Effector memory CD8-positive, alpha-beta T cell (primary cell): ENCODE results near the gene CDYL.
A peak's percentile ranks its signal among the peaks of the same experiment; 100 is the strongest.

Experiments used
- ATAC-seq: fragments of 150-1000 bp; cut with Tn5 transposase; replicated peaks from 2 replicates; pipeline ENCODE4 v1.10.0; 2021; ENCODE audit warnings: mild to moderate bottlenecking, moderate library complexity
- DNase-seq, 3 experiments: peaks; one replicate each; pipeline ENCODE4 v3.0.0; 2021
- H3K27ac Mint-ChIP-seq, 2 donors: one replicate each; pipeline ENCODE4 v1.8.0; 2022; ENCODE audit warnings: mild to moderate bottlenecking in 2 of 2, mixed read lengths in 2 of 2, moderate library complexity in 2 of 2
- H3K27me3 Mint-ChIP-seq, 2 donors: one replicate each; pipeline ENCODE4 v1.8.0; 2022; ENCODE audit warnings: mixed read lengths in 2 of 2
- H3K36me3 Mint-ChIP-seq: one replicate; pipeline ENCODE4 v1.8.0; 2022; ENCODE audit warnings: mild to moderate bottlenecking, moderate library complexity, mixed read lengths; ENCODE audit not compliant: insufficient read depth
- H3K4me1 Mint-ChIP-seq, 2 donors: one replicate each; pipeline ENCODE4 v1.8.0; 2022; ENCODE audit warnings: low read depth in 2 of 2, mixed read lengths in 2 of 2
- H3K4me3 Mint-ChIP-seq, 2 donors: one replicate each; pipeline ENCODE4 v1.8.0; 2022; ENCODE audit warnings: mild to moderate bottlenecking in 2 of 2, mixed read lengths in 2 of 2, moderate library complexity in 2 of 2
- H3K9me3 Mint-ChIP-seq, 2 donors: one replicate each; pipeline ENCODE4 v1.8.0; 2022; ENCODE audit warnings: mixed read lengths in 2 of 2

CDYL gene

GRCh38 chr6:4924661-4925271, 148.6 kb downstream of the CDYL start:
- Mint-ChIP-seq H3K9me3 (no peaks in the 10 kb centered on the region), H3K27me3 (no peaks in the 10 kb centered on the region), H3K4me3 (no peak overlapping the region), H3K36me3 (no peaks in the 10 kb centered on the region), H3K27ac (no peak overlapping the region), H3K4me1 (peaks cover 28 to 40% of the 10 kb centered on the region in 2 donors)
- DNase-seq (no peak), ATAC-seq (no peak)

GRCh38 chr6:4925580-4925979, 149.4 kb downstream of the CDYL start:
- Mint-ChIP-seq H3K27me3 (no peaks in the 10 kb centered on the region), H3K4me3 (no peak overlapping the region), H3K27ac (no peak overlapping the region), H3K9me3 (no peaks in the 10 kb centered on the region), H3K4me1 (peaks cover 24 to 46% of the 10 kb centered on the region in 2 donors), H3K36me3 (no peaks in the 10 kb centered on the region)
- DNase-seq (no peak), ATAC-seq (no peak)

- H3K9me3 Mint-ChIP-seq, result no peaks in the 10 kb centered on the region
- no peaks in the 10 kb centered on the region for H3K36me3 Mint-ChIP-seq
- H3K27ac Mint-ChIP-seq, result no peak overlapping the region
- peaks cover 28 to 63% of the 10 kb centered on the region in 2 donors for H3K4me1 Mint-ChIP-seq
- DNase-seq (no peak), ATAC-seq (no peak)
- no peak overlapping the region for H3K4me3 Mint-ChIP-seq
- no peaks in the 10 kb centered on the region for H3K27me3 Mint-ChIP-seq
Observed at GRCh38 chr6:4928426-4928825, 152.2 kb downstream of the CDYL start.

- Mint-ChIP-seq H3K9me3 (no peaks in the 10 kb centered on the region), H3K27ac (no peak overlapping the region), H3K36me3 (no peaks in the 10 kb centered on the region), H3K4me1 (peaks cover 29 to 67% of the 10 kb centered on the region in 2 donors), H3K4me3 (no peak overlapping the region), H3K27me3 (no peaks in the 10 kb centered on the region)
- no peak for DNase-seq
- no peak for ATAC-seq
Observed at GRCh38 chr6:4929097-4929718, 153.0 kb downstream of the CDYL start.

- no peaks in the 10 kb centered on the region for H3K9me3 Mint-ChIP-seq
- H3K27ac Mint-ChIP-seq, result no peak overlapping the region
- H3K27me3 Mint-ChIP-seq, result no peaks in the 10 kb centered on the region
- H3K36me3 Mint-ChIP-seq, result no peaks in the 10 kb centered on the region
- ATAC-seq (no peak), DNase-seq (no peak)
- H3K4me1 Mint-ChIP-seq, result peaks cover 29 to 64% of the 10 kb centered on the region in 2 donors
- no peak overlapping the region for H3K4me3 Mint-ChIP-seq
Observed at GRCh38 chr6:4930025-4930691, 154.0 kb downstream of the CDYL start.

- H3K36me3 Mint-ChIP-seq, result no peaks in the 10 kb centered on the region
- no peak for ATAC-seq
- H3K4me3 Mint-ChIP-seq, result no peak overlapping the region
Observed at GRCh38 chr6:4931530-4932227, 155.5 kb downstream of the CDYL start.

GRCh38 chr6:4932228-4932903, 156.2 kb downstream of the CDYL start:
- ATAC-seq (no peak), DNase-seq (no peak)
- Mint-ChIP-seq H3K4me3 (no peak overlapping the region), H3K9me3 (no peaks in the 10 kb centered on the region), H3K36me3 (peaks cover 3% of the 10 kb centered on the region), H3K4me1 (peaks cover 33 to 72% of the 10 kb centered on the region in 2 donors), H3K27ac (peak overlapping the region in 1 of 2 donors; percentile 22), H3K27me3 (no peaks in the 10 kb centered on the region)

More at GRCh38 chr6:4931530-4932227, 155.5 kb downstream of the CDYL start:
- Mint-ChIP-seq H3K27ac (no peak overlapping the region), H3K4me1 (peaks cover 33 to 75% of the 10 kb centered on the region in 2 donors), H3K27me3 (no peaks in the 10 kb centered on the region), H3K9me3 (no peaks in the 10 kb centered on the region)
- DNase-seq, result no peak

GRCh38 chr6:4935486-4935885, 159.3 kb downstream of the CDYL start:
- DNase-seq (no peak), ATAC-seq (peak; percentile 48)
- Mint-ChIP-seq H3K36me3 (peaks cover 11% of the 10 kb centered on the region), H3K27me3 (no peaks in the 10 kb centered on the region), H3K9me3 (no peaks in the 10 kb centered on the region), H3K27ac (peak overlapping the region in 1 of 2 donors; percentile 84), H3K4me3 (peak overlapping the region; percentile 5 to 18), H3K4me1 (peaks cover 30 to 48% of the 10 kb centered on the region in 2 donors)

- Mint-ChIP-seq H3K27ac (peak overlapping the region in 1 of 2 donors; percentile 84), H3K36me3 (peaks cover 14% of the 10 kb centered on the region), H3K9me3 (no peaks in the 10 kb centered on the region), H3K27me3 (no peaks in the 10 kb centered on the region), H3K4me3 (peak overlapping the region in 1 of 2 donors; percentile 5), H3K4me1 (peaks cover 29 to 43% of the 10 kb centered on the region in 2 donors)
- ATAC-seq, result no peak
- DNase-seq, result no peak
Observed at GRCh38 chr6:4935975-4936680, 159.9 kb downstream of the CDYL start.

GRCh38 chr6:4936681-4937041, 160.5 kb downstream of the CDYL start:
- no peak for ATAC-seq
- Mint-ChIP-seq H3K27ac (no peak overlapping the region), H3K4me1 (peaks cover 28 to 39% of the 10 kb centered on the region in 2 donors), H3K36me3 (peaks cover 14% of the 10 kb centered on the region), H3K27me3 (no peaks in the 10 kb centered on the region), H3K4me3 (no peak overlapping the region), H3K9me3 (no peaks in the 10 kb centered on the region)
- no peak for DNase-seq

- Mint-ChIP-seq H3K9me3 (no peaks in the 10 kb centered on the region), H3K4me3 (no peak overlapping the region), H3K27me3 (no peaks in the 10 kb centered on the region), H3K27ac (no peak overlapping the region), H3K4me1 (peaks cover 35 to 45% of the 10 kb centered on the region in 2 donors), H3K36me3 (peaks cover 18% of the 10 kb centered on the region)
- ATAC-seq (no peak), DNase-seq (no peak)
Observed at GRCh38 chr6:4937414-4937813, 161.2 kb downstream of the CDYL start.

GRCh38 chr6:4939241-4939640, 163.0 kb downstream of the CDYL start:
- H3K27me3 Mint-ChIP-seq, result no peaks in the 10 kb centered on the region
- peak overlapping the region in 1 of 2 donors; percentile 12 for H3K27ac Mint-ChIP-seq
- H3K36me3 Mint-ChIP-seq, result peaks cover 25% of the 10 kb centered on the region

More at GRCh38 chr6:4939241-4939640, 163.0 kb downstream of the CDYL start:
- Mint-ChIP-seq H3K4me1 (peaks cover 33 to 37% of the 10 kb centered on the region in 2 donors), H3K4me3 (no peak overlapping the region), H3K9me3 (no peaks in the 10 kb centered on the region)
- no peak for DNase-seq
- no peak for ATAC-seq
